Lung (tissue), 13 donors: Measurements from ENCODE around the gene KANSL2. TPM values are rescaled to one million over a fixed set of nuclear protein-coding genes. Genes with fewer than 3 reads are reported as not detected.

Source experiments
- ATAC-seq: fragments of 200-7000 bp; cut with Tn5 transposase; one replicate; pipeline ENCODE4 v1.9.1; 2020; ENCODE audit warnings: moderate number of reproducible peaks; ENCODE audit not compliant: insufficient read depth, low FRiP score
- DNase-seq, 3 donors: peaks; one replicate each; pipeline ENCODE4 v3.0.0-alpha.2; 2013 to 2017
- H3K27ac ChIP-seq, 2 donors: one replicate each; pipeline ENCODE4 v1.5.1; 2013; ENCODE audit warnings: mild to moderate bottlenecking in 2 of 2, moderate library complexity in 2 of 2, control low read depth in 1 of 2, inconsistent platforms in 1 of 2, low read depth in 1 of 2, low read length in 1 of 2
- H3K27me3 ChIP-seq, 3 donors: one replicate each; pipeline ENCODE4 v1.5.1; 2013; ENCODE audit warnings: low read length in 2 of 3; ENCODE audit not compliant: control insufficient read depth in 3 of 3, insufficient read depth in 3 of 3
- H3K36me3 ChIP-seq, 4 donors: one replicate each; pipeline ENCODE4 v1.5.1; 2013; ENCODE audit warnings: low read length in 4 of 4, mild to moderate bottlenecking in 1 of 4, moderate library complexity in 1 of 4; ENCODE audit not compliant: control insufficient read depth in 4 of 4, insufficient read depth in 4 of 4
- H3K4me1 ChIP-seq, 5 donors: one replicate each; pipeline ENCODE4 v1.5.1; 2013; ENCODE audit warnings: low read length in 5 of 5, mild to moderate bottlenecking in 2 of 5, moderate library complexity in 1 of 5; ENCODE audit not compliant: control insufficient read depth in 5 of 5, insufficient read depth in 5 of 5
- H3K4me3 ChIP-seq: one replicate; pipeline ENCODE4 v1.5.1; 2013; ENCODE audit warnings: mild to moderate bottlenecking, control low read depth, moderate library complexity
- H3K9ac ChIP-seq, 2 donors: one replicate each; pipeline ENCODE4 v1.5.1; 2013; ENCODE audit warnings: low read length in 2 of 2, control low read depth in 1 of 2; ENCODE audit not compliant: insufficient read depth in 1 of 2
- H3K9me3 ChIP-seq, 4 donors: one replicate each; pipeline ENCODE4 v1.5.1; 2013; ENCODE audit warnings: low read length in 3 of 4, mild to moderate bottlenecking in 1 of 4, moderate library complexity in 1 of 4; ENCODE audit not compliant: control insufficient read depth in 4 of 4, insufficient read depth in 3 of 4
- WGBS, 2 donors: extraction: QIAGEN DNeasy Blood & Tissue Kit; methylation state at CpG; one replicate each; pipeline ENCODE4 v1.1.7; 2013; 5-methylcytosine and 5-hydroxymethylcytosine counted together
- polyA plus RNA-seq, 2 donors: library from polyadenylated mRNA; stranded (reverse); fragments of 200-250 nt; gene quantifications; one replicate each; pipeline ENCODE4 v1.2.1, GENCODE V29; 2013
- small RNA-seq: library from RNA; depleted of rRNA; stranded (forward); fragments of <200 nt; gene quantifications from one replicate; pipeline ENCODE3, GENCODE V24; 2014; ENCODE audit warnings: low replicate concordance
- total RNA-seq, 2 donors: library from RNA; depleted of rRNA in 1 of 2; stranded (reverse); fragments of >200 nt in 1 of 2; gene quantifications; one replicate each; pipeline ENCODE4 v1.2.1, GENCODE V29; 2014 to 2021
- TF ChIP-seq, protein P1 (sequence below): IDR thresholded peaks from 2 replicates; pipeline ENCODE4 v1.5.1; 2012; ENCODE audit warnings: mild to moderate bottlenecking; ENCODE audit errors: control extremely low read depth, extremely low read depth
- donor health status: control.
- donor health status: control.
- donor health status: Bipolar disorder and iron deficiency.
- donor health status: healthy.
- donor health status: DM: yes; HTN: yes; CAD: no.

Gene KANSL2
- total and polyA plus RNA-seq, 4 donors, result 25.8 to 45.1 (median 33.0) TPM

DNA sequence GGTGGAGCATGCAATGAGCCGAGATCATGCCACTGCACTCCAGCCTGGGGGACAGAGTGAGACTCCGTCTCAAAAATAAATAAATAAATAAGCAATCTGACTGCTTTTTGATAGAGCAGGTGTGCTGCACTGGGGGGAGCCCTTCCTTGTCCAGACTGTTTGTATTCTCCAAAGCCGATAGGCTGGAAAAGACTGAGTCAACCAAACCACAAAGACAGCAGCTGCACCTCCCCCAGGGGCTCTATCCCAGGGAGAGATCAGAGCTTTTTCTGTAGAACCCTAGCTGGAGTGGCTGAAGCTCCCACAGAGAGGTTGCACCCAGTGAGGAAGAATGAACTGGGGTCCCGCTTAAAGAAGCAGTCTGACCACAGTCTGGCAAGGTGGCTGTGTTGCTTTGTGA lies 66.4 kb downstream of the KANSL2 start:
- no peak overlapping the region for H3K4me3 ChIP-seq
- 87 to 94% methylated on average over 4 of the region's 4 CpGs for WGBS, 2 donors
- ATAC-seq, result no peak

DNA sequence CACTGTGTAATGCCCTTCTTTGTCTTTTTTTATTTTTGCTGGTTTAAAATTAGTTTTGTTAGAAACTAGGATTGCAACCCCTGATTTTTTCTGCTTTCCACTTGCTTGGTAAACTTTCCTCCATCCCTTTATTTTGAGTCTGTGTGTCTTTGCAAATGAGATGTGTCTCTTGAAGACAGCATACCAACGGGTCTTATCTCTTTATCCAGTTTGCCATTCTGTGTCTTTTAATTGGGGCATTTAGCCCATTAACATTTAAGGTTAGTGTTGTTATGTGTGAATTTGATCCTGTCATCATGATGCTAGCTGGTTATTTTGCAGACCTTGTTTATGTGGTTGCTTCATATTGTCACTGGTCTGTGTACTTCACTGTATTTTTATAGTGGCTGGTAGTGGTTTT lies 68.7 kb downstream of the KANSL2 start:
- Histone ChIP-seq H3K27ac (no peak overlapping the region), H3K27me3 (no peaks in the 10 kb centered on the region), H3K9ac (no peak overlapping the region), H3K4me1 (no peaks in the 10 kb centered on the region), H3K36me3 (no peaks in the 10 kb centered on the region), H3K4me3 (no peak overlapping the region), H3K9me3 (peaks cover 0 to 7% (median 3%) of the 10 kb centered on the region in 4 donors)
- no peak for DNase-seq
- 78 to 81% methylated on average over 1 of the region's 1 CpG for WGBS, 2 donors
- ATAC-seq, result no peak
- TF ChIP-seq, protein P1, sequence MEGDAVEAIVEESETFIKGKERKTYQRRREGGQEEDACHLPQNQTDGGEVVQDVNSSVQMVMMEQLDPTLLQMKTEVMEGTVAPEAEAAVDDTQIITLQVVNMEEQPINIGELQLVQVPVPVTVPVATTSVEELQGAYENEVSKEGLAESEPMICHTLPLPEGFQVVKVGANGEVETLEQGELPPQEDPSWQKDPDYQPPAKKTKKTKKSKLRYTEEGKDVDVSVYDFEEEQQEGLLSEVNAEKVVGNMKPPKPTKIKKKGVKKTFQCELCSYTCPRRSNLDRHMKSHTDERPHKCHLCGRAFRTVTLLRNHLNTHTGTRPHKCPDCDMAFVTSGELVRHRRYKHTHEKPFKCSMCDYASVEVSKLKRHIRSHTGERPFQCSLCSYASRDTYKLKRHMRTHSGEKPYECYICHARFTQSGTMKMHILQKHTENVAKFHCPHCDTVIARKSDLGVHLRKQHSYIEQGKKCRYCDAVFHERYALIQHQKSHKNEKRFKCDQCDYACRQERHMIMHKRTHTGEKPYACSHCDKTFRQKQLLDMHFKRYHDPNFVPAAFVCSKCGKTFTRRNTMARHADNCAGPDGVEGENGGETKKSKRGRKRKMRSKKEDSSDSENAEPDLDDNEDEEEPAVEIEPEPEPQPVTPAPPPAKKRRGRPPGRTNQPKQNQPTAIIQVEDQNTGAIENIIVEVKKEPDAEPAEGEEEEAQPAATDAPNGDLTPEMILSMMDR, result no peak

More for the DNA sequence above, 66.4 kb downstream of the KANSL2 start:
- Histone ChIP-seq H3K9ac (no peak overlapping the region), H3K36me3 (no peaks in the 10 kb centered on the region), H3K4me1 (no peaks in the 10 kb centered on the region), H3K27ac (no peak overlapping the region), H3K27me3 (no peaks in the 10 kb centered on the region), H3K9me3 (peaks cover 0 to 3% (median 1%) of the 10 kb centered on the region in 4 donors)
- TF ChIP-seq, protein P1, result no peak
- no peak for DNase-seq

Small RNAs within 50 kb of the gene (small RNA-seq; reads per million reads assigned to genes)
- not detected for gene MIR1291
- gene SNORA2A, result 5.0 reads per million, percentile 94 among the genes with 10 or more reads in this experiment
- gene SNORA2B, result 4.5 reads per million, percentile 94 among the genes with 10 or more reads in this experiment
- 0.98 reads per million, percentile 81 among the genes with 10 or more reads in this experiment for gene SNORA2C

Other genes starting within 250 kb of the KANSL2 start
- gene ANP32D, start 209.7 kb downstream of the KANSL2 start, total RNA-seq, result under 1 TPM in 1 of 2 donors, not detected in 1; 0.37 TPM
- gene ANP32D, start 209.7 kb downstream of the KANSL2 start, polyA plus RNA-seq, result under 1 TPM in 1 of 2 donors, not detected in 1; 0.16 TPM
- gene C12orf54, start 199.7 kb downstream of the KANSL2 start, total RNA-seq, result 1 to 10 TPM in 1 of 2 donors, under 1 TPM in 1; 0.52 to 1.5 TPM
- under 1 TPM; 0.21 to 0.22 TPM for gene C12orf54, start 199.7 kb downstream of the KANSL2 start, polyA plus RNA-seq
- not detected for gene OR8S1, start 156.6 kb downstream of the KANSL2 start, total RNA-seq
- gene OR8S1, start 156.6 kb downstream of the KANSL2 start, polyA plus RNA-seq, result not detected
- gene LALBA, start 112.2 kb downstream of the KANSL2 start, total RNA-seq, result not detected
- gene LALBA, start 112.2 kb downstream of the KANSL2 start, polyA plus RNA-seq, result not detected
- 10 to 100 TPM; 25.2 to 41.1 TPM for gene CCNT1, start 34.5 kb upstream of the KANSL2 start, total RNA-seq
- 1 to 10 TPM; 4.8 to 7.1 TPM for gene CCNT1, start 34.5 kb upstream of the KANSL2 start, polyA plus RNA-seq
- gene ADCY6, start 106.9 kb upstream of the KANSL2 start, total RNA-seq, result 10 to 100 TPM; 33.4 to 37.0 TPM
- gene ADCY6, start 106.9 kb upstream of the KANSL2 start, polyA plus RNA-seq, result 10 to 100 TPM; 14.4 to 19.0 TPM
- 10 to 100 TPM; 12.3 to 33.1 TPM for gene CACNB3, start 136.3 kb upstream of the KANSL2 start, total RNA-seq
- 1 to 10 TPM; 8.3 to 9.9 TPM for gene CACNB3, start 136.3 kb upstream of the KANSL2 start, polyA plus RNA-seq
- 10 to 100 TPM; 62.9 to 86.7 TPM for gene DDX23, start 169.9 kb upstream of the KANSL2 start, total RNA-seq
- 10 to 100 TPM; 36.6 to 60.5 TPM for gene DDX23, start 169.9 kb upstream of the KANSL2 start, polyA plus RNA-seq
- 1 to 10 TPM; 5.3 to 8.6 TPM for gene RND1, start 183.6 kb upstream of the KANSL2 start, total RNA-seq
- gene RND1, start 183.6 kb upstream of the KANSL2 start, polyA plus RNA-seq, result 10 to 100 TPM; 22.0 to 80.5 TPM
- gene FKBP11, start 243.3 kb upstream of the KANSL2 start, total RNA-seq, result 10 to 100 TPM; 13.1 to 61.1 TPM
- gene FKBP11, start 243.3 kb upstream of the KANSL2 start, polyA plus RNA-seq, result 10 to 100 TPM; 65.0 to 69.9 TPM